EL (cell line): ENCODE measurements around the gene PBX3.

Experiments
- DNase-seq: peaks from one replicate; pipeline ENCODE4 v3.0.0-alpha.2; 2016

The PBX3 gene

DNA sequence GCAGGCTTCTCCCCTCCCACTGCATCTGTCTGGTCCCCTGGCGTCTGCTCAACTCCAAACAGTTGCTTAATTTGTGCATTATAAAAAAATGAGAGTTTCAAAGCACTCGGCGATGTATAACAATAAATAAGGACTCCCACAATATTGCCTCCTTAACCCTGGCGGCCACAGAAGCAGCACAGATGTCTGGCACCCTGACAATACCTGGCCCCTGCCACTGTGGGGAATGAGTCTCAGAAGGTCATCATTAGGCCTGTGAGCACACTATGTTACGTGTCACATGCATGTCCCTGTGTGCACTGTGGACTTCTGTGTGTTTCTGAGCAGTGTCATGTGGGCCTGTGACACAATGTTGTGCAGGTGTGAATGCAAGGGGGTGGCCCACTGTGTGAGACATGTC, 236.5 kb downstream of the PBX3 start:
- DNase-seq = no peak

DNA sequence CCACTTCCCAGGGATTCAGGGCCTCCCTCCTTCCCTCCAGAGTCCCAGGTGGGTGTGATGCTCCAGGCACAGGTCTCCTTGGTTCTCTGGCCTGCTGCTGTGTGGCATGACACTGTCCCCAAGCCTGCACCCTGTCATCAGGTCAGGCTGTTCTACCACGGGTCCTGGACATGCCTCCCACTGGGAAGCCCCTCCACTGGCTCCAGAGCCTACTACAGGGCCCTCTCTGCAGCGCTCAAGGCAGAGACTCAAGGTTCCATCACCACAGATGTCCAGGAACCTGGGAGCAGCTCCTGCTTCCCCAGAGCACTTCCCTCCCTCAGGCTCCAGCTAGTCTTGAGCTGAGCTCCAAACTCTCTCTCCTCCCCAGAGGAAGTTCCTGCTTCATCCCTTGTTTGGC, 237.3 kb downstream of the PBX3 start:
- no peak for DNase-seq

DNA sequence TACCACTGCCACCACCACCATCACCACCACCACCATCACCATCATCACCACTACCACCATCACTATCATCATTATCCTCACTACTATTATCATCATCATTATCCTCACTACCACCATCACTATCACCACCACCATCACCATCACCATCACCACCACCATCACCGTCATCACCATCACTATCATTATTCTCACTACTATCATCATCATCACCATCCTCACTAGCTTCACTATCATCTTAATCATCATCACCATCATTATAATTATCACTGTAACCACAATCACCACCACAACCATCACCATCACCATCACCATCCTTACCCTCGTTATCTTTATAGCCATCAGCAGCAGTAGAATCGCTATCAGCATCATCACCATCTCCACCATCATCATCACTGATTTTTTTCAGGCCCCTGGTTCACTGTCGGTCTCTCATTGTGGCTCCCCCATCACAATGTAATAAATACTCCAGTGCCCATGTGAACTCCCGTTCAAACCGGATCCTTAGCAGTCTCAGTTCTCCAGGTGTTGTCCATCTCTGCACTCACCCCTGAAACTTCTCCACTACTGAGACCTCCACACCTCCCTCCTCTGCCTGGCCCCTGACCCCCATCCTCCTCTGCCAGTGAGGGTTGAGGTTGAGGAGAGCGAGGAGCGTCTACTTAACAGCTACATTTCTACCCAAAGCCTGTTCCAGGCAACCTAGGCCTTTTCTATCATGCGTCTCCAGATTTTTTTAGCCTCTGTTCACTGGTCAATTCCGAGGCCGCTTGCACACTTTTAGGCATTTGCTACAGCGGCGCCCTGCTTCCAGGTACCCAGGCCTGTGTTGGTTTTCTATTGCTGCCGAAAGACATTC, 238.2 kb downstream of the PBX3 start:
- no peak for DNase-seq

DNA sequence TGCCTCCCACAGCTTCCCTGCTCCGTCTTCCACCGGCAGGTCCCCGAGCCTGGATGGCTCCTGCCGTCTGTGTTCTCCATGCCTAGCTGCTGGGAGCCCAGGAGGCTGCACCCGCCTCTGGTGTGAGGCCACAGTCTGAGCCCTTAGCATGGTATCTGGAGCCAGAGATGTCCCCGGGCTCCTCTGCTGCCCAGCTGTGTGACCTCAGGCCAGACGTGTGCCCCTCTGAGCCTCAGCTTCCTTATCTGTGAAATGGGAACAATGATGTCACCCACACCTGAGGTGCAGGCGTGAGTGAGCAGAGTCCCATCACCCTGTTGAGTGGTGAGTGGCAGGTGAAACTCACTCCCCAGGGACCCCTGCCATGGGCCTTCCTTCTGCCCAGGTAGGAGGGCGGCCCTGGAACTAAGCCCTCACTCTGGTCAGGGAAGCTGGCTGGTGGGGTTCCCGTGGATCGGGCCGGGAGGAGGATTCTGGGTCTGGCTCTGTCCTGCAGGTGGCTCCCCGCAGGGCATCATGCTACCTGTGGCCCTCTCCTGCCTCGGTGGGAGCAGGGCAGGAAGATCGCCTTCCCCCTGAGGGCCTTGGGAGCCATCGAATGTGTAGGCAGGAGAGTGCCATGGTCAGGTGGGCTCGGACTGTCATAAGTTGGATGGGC, 239.0 kb downstream of the PBX3 start:
- no peak for DNase-seq

DNA sequence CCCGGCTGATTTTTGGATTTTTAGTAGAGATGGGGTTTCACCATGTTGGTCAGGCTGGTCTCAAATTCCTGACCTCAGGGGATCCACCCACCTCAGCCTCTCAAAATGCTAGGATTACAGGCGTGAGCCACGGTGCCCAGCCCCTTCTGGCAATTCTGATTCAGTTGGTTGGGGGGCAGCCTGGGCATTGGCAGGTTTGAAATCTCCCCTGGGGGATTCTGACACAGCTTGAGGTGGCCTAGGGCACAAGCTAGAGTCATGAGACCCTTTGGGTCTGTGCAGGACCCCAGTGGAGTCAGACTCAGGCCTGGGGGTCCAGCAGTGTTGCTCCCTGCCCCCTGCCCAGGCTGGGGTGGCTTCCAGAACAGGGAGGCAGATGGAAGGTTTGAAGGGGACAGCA, 239.8 kb downstream of the PBX3 start:
- no peak for DNase-seq

DNA sequence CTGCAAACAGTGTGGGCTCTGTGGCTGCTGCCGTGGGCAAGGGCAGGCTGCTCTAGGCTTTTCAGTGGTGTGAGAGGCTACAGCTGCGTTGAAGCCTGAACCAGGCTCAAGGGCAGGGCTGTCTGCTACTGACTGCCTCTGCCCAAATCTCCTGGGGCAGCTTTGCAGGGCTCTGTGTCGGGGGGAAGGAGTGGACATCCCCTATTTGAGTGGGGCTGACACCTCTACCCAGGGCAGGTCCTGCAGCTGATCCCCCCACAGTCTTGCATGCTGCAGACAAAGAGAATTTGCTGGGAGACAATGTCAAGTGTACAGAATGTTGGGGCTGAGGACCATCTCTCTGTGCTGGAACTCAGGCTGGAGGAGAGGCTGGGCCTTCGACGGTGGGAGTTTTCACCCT, 240.2 kb downstream of the PBX3 start:
- no peak for DNase-seq

DNA sequence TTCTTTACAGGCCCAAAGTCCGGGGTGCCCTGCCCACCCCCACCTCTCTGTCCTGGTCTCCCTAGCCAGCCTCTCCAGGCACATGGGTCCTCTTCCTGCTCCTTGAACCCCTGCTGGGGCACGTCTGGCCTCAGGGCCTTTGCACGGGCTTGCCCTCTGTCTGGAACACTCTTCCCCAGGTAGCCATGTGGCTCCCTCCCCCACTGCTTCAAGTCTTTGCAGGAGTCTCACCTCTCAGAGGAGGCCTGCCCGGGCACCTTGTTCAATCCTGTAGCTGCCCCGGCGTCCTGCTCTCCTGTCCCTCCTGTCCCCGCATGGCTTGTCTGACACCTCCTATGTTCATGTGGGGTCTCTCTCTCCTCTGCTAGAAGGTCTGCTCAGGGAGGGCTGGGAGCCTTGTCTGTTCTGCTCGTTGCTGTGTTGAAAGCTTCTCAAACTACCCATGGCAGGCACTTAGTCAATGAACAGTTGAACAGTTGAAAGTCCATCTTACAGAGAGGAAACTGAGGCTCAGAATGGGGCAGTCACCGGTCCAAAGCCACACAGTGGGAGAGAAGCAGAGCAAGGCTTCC, 241.4 kb downstream of the PBX3 start:
- DNase-seq = no peak

DNA sequence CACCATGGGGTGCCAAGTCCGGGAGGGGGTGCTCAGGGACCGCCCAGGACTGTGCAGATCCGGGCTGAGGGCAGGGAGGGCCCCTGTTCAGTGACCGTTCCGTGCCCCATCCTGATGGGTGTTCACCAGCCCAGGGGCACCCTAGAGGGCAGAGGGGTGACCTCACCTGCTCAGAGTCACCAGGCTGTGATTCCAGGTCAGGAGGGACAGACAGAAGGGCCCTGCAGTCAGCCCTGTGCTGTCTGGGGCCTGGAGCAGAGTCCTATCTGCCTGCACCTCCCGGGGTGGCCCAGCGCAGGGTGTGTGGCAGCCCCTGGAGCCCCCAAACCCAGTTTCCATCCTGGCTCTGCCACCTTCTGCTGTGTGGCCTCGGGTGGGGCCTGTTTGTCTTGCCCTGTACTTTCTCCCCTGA, 241.9 kb downstream of the PBX3 start:
- DNase-seq = no peak

DNA sequence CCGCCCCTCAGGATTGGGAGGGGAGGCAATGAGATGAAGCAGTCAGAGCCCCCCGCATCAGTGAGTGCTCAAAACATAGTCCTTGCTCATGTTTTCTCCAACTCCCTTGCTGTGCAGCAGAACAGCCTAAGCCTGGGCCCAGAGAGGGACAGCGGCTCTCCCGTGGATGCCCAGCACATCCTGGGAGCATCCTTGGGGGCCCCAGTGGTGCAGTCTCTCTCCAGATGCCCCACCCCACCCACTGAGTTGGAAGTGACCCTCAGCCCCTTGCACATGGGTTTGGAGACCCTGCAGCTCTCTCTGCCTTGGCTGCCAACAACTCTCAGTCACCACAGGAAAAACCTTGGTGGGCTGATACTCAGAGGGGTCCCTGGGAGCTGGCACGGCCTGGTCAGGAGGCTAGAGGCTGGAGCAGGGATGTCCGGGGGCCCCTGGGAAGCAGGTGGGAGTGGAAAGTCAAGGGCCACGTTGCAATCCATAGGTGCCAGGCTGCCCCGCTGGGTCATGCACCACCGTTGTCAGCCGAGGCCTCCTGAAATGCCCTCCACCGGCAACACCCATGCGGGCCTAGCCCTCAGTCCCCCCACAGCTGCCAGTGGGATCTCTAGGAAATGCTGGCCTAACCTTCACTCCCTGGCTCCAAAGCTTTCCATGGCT, 242.5 kb downstream of the PBX3 start:
- DNase-seq = no peak

DNA sequence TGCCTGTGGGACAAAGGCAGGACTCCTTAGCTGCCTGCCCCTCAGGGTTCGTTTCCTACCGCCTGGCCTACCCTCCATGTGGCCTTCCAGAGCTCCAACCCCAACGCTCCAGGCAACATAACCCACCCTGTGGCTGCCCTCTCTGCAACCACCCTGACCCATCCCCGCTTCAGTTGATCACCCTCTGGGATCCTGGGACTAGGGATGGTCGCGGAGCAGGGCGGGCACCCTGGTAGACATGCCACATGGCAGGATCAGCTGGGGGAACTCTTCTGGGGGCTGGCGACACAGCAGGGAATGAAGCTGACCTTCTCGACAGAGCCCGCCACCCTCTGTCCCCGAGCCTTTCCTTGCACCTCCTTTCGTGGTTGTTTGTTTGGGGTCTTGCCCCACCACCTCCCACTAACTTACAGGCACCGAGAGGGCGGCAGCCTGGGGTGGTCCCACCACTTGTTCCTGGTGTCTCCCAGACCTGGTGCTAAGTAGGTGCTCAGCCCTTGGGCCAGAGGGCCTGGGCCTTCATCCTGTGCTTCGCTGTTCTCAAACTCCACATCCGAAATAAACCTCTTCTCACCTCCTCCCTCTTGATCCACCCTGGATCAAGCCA, 243.1 kb downstream of the PBX3 start:
- no peak for DNase-seq

DNA sequence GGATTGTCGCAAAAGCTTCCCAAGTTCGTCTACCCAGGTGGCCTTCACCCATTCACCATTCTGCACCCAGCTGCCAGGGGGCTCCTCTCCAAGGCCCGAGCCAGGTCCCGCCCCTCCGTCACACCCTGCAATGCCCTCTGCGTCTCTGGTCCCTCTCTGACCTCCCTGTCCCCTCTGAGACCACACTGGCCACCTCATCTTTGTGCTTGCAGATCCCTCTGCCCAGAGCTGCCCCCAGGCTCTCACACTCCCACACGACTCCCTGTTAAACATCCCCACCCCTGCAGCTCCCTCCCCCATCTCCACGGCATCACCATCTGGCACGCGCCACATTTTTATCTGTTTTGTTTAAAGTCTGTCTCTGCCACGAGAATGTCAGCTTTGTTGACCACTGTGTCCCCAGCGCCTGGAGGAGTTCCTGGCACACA, 243.6 kb downstream of the PBX3 start:
- no peak for DNase-seq

DNA sequence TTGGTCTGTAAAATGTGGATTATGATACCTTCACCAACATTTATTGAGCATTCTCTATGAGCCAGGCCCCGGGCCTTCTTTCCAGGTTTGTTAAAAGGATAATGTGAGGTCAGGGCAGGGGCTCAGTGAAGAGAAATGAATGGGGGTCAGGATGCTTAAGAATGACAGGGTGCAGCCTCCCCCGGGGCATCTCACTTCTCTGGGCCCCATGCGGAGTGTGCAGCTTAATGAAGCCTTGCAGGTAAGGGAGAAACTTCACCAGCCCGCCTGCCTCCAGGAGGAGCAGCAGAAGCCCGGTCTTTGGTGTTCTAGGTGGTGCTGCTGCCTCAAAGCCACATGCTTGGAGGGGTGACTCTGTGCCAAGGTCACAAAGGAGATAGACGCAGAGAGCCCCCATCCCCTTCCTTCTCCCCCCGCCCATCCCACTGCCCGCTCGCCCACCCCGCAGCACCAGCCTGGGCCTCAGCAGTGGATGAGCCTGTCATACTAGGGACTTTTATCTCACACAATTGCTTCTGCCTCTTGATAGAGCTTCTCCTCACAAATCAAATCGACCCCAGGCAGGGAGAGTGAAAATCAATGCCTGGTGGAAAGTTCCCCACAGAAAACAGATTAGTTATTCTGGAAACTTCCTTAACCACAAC, 244.8 kb downstream of the PBX3 start:
- DNase-seq = no peak

DNA sequence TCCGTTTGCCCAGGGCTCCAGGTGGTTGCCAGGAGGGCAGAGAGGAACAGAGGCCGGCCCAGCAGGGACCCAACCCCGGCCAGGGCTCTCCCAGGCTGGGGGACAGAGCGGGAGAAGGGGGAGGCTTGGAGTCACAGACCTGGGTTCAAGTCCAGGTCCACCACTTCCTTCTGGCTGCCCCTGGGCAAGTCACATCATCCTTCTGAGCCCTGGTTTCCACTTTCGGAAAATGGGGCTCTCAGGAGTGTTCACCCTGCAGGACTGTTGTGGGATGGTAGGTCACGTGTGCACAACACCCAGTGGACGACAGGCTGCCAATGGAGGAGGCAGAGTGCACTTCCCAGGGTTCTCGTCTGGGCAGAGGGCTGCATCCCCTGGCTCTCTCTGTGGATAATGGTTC, 245.4 kb downstream of the PBX3 start:
- no peak for DNase-seq

DNA sequence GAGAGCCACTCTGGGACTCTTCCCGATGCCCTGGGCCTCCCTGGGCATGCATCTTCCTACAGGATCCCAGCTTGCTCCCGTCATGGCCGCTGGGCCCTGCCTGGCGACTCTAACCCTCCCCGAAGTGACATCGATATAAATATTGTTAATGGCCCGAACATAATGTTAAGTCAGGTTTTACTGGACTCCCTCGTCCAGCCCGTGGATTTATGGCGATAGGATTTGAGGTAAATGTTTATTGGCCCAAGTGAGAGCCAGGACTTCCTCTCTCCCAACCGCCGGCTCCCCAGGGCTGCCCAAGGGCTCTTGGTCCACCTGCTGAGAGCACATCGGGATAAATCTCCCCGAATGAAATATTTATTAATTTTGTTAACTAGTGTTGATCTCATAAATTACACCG, 246.3 kb downstream of the PBX3 start:
- DNase-seq = no peak

DNA sequence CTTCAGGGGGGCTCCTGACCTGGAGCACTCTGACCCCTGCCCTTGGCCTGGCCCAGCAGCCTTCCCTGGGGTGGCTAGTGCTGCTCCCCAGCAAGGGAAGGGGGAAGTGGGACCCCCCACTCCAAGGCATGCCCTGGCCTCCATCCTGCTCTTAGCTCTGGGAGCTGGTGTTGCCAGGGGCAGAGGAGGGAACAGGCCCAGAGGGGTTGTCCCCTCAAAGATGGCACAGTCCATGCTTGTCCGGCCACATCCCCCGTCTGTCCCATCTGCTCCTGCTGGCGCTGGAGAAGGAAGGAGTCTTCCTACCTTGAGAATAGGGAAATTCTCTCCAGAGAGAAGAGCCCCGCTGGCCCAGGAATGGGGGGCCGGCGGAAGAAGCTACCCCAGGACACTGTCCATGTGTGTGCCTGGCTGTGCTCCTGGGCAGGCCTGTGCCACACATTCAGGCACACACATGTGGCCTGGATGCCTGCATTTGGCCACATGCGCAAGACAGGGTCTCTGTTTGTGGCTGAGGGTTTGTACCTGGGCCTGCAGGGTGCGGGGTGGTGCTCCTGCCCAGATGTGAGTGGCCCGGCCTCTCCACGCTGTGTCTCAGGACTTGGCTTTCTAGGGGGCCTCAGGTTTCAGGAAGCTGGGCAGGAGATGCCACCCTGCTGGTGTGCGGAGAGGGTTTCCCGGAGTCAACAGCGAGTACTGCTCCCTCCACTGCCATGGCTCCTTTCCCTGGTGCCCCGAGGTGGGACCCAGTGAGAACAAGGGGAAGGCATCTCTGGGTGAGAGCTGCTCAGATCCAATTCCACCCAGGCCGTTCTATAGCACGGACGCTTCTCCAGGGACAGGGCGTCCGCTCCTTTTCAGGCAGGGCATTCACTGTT, 247.1 kb downstream of the PBX3 start:
- no peak for DNase-seq

DNA sequence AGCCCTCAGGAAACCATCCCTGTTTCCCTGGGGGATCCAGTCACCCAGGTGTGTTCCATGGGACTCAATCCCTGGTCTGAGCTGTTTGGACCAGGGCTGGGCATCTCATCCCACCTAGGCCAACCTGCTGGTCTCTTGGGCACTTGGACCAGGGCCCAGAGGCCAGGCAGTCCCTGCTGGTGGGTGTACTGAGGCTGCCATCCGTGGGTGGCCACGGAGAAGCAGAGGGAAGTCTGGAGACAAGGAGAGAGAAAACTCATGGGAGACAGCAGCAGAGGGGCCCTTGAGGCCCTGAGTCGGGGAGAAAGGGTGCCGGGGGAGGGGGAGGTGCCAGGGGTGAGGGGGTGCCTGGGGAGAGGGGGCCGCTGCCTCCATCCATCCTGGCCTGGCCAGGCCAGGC, 247.8 kb downstream of the PBX3 start:
- DNase-seq = no peak

DNA sequence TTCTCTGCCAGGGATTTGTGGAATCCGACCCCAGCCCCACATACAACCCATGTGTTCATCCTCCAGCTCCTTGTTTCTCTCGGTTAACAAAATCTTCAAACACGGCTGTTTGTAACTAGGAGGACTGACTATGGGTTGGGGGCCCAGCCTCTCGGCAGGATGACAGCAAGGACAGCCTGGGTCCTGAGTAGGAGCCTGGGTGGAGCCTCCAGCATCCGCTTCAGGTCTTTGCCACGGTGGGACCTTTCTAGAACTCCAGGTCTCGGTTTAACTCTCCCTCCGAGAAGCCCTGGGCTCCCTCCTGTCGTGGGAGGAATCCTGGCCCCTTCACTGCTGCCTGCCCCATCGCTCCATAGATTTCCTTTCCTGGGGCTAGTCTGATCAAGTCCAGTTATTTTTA, 248.5 kb downstream of the PBX3 start:
- DNase-seq = no peak

DNA sequence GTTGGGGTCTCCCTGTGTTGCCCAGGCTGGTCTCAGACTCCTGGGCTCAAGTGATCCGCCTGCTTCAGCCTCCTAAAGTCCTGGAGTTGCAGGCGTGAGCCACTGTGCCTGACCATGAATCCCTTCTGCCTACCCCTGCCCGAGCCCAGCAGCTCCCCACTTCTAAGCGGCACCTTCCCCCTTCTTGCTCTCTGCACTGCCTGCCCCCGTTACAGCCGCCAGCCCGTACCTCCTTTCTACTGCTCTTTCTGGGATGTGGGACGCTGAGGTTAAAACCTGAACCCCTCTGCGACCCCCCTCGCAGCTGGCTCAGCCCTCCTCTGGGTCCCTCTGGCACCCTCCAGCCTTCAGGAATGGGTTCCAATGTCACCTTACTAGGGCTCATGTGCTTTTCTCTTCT, 249.6 kb downstream of the PBX3 start:
- no peak for DNase-seq

DNA sequence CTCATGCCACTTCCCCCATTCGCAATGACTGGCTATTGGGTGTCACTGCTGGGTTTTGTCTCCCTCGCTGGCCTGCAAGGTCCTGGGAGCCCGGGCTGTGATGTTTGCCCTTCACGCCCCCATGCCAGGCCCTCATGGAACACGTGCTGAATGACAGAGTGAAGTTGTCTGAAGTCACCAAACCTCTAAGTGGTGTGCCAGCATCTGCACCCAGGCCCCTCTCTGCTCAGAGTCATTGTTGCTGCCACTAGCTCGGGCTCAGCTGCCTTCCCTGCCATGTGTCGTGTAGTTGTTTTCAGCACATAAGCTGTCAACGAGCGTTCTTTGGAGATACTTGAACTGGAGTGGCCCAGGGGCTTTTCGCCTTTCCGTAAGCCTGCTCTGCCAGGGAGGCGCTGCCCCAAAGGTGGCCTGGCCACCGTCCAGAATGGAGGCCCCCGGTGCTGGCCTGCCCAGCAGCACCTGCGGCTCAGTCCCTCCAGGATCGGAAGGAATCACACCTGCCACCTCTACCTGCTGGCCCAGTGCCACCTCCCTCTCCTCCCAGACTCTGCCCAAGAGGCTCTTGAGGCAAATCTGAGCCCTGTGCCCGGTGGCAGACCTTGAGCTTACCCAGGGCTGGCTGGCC, 250.1 kb downstream of the PBX3 start:
- no peak for DNase-seq

DNA sequence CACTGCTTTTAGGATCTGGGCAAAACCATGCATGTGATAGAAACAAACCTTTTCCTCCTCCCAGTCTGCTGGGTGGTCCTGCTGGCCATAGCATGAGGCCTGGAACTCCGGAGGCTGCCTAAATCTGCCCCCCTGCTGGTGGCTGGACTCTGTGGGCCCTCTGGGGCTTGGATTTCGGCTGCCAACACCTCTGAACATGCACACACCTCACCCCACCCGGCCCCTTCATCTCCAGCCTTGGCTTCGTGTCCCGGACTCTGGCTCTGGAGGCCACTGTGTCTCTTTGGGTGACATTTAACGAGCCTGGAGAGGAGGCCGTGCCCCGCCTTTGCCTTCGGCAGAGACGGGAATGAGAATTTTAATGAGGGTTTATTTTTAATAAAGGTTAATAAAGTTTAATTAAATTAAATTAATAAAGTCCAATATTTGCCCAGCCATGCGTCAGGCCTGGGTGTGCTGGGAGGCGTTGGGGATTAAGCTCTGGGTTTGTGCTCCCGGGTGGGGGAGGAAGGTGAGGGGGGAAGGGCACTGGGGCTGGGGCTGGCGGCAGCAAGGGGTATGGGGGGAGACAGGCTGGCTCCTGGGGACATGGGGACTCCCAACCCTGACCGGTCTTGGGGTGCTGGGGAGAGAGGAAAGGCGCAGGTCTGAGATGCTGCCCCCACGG, 251.8 kb downstream of the PBX3 start:
- DNase-seq = no peak

DNA sequence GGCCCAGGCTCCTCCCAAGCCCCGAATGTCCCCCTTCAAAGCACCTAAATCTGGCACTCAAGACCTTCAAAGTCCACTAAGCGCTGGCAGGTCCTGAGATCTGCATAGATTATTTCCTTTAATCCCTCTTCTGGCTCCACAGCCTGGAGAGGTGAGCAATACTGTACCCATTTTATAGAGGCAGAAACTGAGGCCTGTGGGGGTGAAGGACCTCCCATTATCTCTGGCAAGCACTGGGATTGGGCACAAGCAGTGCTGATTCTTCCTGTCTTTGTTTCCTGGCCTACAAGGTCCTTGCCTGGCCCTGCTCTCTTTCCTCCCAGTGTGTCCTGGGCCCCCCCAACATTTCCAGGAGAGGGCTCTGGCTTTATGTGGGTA, 252.3 kb downstream of the PBX3 start:
- DNase-seq = no peak
